Ammon's horn (tissue), 1 donor: ENCODE results near the gene TRAF7.

Source experiments
- DNase-seq: peaks from one replicate; pipeline ENCODE4 v3.0.0-alpha.2; 2016; ENCODE audit warnings: low spot score

TRAF7 gene

DNA sequence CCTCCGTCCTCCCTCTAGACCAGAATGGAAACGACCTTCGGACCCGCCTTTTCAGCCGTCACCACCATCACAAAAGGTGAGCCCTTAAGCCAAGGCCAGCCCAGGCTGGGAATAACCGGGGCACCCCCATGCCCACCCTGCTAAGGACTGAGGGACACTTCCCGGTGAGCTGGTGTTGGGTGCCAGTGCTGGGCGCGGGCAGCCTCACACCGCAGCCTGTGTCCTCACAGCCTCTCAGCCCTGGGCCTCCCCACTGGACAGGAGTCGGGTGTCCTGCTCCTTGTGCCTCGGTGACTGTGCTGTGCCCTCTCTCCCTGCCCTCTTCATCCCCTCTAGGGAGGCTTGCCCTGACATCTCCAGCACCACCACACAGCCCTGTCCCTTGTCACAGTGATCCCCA lies 10.3 kb downstream of the TRAF7 start:
- no peak for DNase-seq

- DNase-seq = no peak
Measured at GRCh38 chr16:2166263-2167067, 10.9 kb downstream of the TRAF7 start.

- DNase-seq = no peak
Measured at GRCh38 chr16:2167068-2167638, 11.6 kb downstream of the TRAF7 start.

DNA sequence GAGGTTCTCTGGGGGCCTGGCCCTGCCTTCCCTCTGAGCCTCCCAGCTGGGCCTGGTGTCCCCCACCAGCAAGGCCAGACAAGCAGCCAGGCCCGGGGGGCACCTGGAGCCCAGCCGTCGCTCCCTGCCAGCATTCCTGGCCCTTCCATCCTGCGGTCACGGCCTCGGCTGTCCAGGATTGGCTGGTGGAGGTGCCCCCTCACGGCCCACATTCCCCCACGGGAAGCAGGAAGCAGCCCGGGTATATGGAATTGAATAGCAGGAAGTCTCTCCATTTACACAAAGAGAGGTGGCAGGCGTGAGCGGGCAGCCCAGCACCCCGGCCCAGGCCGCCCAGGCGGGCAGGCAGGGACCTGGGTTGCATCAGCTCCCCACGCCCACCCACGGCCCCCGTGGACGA lies 14.5 kb downstream of the TRAF7 start:
- DNase-seq = no peak

GRCh38 chr16:2170587-2171435 lies 15.2 kb downstream of the TRAF7 start:
- no peak for DNase-seq

- no peak for DNase-seq
Measured at GRCh38 chr16:2171601-2172178, 16.1 kb downstream of the TRAF7 start.

GRCh38 chr16:2172688-2173335 lies 17.2 kb downstream of the TRAF7 start:
- no peak for DNase-seq

DNA sequence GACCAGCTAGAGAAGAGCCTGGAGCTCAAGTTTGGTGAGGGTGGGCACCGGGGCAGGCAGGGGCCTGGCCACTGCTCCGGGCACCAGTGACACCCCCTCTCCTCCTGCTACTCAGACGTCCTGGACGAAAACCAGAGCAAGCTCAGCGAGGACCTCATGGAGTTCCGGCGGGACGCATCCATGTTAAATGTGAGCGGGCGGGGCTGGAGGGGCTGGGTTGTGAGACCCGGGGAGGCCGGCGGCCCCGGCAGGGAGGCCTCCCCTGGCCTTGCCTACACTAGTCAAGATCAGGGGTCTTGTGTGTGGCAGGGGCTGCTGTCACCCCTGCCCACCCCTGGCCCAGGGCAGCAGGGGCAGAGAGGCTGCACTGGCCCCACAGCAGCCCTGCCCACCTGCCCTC lies 17.8 kb downstream of the TRAF7 start:
- no peak for DNase-seq

DNA sequence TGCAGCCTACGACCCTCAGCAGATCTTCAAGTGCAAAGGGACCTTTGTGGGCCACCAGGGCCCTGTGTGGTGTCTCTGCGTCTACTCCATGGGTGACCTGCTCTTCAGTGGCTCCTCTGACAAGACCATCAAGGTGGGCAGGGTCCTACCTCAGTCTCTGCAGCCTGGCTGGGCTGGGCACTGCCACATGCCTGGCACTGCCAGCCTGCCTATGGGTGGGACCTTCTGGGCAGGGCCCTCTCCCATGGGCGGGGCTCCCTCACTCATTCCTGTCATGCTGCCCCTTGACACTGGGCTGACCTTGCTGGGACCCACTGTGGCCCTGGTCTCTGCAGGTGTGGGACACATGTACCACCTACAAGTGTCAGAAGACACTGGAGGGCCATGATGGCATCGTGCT lies 18.3 kb downstream of the TRAF7 start:
- DNase-seq = no peak

- no peak for DNase-seq
Measured at GRCh38 chr16:2174396-2175131, 19.0 kb downstream of the TRAF7 start.

DNA sequence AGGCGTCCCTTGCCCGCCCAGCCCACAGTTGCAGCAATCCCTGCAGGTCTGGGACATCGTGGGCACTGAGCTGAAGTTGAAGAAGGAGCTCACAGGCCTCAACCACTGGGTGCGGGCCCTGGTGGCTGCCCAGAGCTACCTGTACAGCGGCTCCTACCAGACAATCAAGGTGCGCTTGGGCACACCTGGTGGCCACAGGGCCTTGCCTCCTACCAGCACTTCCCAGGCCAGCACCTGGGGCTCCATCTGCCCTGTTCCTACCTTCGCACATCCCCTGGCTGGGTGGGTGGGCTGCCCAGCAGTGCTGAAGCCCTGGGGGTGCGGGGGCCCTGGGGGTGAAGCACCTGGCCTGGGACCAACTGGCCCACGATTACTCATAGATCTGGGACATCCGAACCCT lies 19.9 kb downstream of the TRAF7 start:
- no peak for DNase-seq

DNA sequence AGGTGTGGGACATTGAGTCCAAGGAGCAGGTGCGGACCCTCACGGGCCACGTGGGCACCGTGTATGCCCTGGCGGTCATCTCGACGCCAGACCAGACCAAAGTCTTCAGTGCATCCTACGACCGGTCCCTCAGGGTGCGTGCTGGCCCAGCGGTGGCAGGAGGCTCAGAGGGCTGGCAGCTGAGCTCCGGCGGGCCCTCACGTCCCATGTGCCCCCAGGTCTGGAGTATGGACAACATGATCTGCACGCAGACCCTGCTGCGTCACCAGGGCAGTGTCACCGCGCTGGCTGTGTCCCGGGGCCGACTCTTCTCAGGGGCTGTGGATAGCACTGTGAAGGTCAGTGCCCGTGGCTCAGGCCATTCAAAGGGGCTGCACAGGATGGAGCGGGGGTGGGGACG lies 20.5 kb downstream of the TRAF7 start:
- no peak for DNase-seq

DNA sequence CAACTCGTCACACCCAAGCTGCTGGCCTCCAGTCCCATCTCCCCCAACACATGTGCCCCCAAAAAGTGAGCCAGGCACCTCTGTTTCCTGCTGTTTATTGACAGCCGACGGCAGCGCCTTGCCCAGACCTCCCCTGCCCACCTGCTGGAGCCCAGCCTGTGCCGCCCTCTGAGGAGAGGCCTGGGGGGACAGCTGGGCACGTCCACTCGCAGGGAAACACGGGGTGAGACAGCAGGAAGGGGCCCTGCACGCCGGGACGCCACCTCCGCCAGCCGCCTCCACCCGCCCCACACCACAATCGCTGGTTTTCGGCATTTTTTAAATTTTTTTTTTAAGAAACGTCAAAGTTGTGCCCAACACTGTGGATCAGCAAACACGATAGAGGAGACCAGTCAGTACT lies 21.5 kb downstream of the TRAF7 start:
- no peak for DNase-seq

- DNase-seq = no peak
Measured at GRCh38 chr16:2177561-2177960, 22.0 kb downstream of the TRAF7 start.

DNA sequence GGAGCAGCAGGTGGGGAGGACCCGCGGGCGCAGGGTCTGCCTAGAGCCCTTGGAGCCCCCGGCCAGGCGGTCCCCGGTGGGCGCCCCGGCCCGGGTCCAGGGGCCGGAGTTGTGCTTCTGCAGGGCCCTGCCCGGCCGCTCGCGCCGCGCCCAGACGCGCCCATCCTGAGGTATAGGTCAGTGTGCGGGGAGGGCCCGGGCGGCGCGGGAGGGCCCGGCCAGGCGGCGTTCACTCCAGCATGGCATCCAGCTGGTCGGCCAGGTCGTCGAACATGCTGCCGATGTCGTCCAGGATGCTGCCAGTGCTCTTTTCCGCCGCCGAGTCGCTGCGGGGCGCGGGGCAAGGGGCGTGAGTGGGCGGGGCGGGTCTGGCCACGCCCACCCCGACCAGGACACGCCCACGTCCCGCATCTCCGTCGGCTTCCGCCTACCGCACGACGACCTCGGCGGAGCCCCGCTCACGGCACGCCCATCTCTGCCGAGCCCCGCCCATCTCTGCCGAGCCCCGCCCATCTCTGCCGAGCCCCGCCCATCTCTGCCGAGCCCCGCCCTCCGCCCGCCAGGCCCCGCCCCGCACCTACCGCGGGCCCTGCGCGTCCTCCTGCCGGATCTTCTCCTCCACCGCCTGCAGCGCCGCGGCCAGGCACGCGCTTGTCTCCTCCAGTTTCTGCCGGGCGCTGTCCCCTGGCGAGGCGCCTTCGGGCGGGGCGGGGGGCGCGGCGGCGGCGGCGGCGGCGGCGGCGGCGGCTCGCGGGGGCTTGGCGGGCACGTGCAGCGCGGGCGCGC lies 22.9 kb downstream of the TRAF7 start:
- DNase-seq = no peak

DNA sequence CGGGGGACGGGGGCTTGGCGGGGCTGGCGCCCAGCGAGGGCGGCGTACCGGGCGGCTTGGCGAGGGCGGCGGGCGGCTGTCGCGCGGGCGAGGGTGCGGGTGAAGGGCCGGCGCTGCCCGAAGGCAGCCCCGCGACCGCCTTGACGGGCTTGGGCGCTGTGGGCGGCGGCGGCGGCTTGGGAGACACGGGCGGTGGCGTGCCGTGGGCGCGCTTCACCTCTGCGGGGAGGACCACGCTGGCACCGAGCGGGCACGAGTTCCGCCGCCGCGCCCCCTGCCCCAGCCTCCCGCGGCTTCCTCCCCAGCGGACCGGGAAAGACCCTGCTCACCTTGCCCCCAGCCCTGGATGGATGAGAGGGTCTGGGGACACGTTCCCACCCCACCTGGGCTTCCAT lies 23.5 kb downstream of the TRAF7 start:
- no peak for DNase-seq

GRCh38 chr16:2179576-2179975 lies 24.0 kb downstream of the TRAF7 start:
- no peak for DNase-seq

- DNase-seq = no peak
Measured at GRCh38 chr16:2180461-2180860, 24.9 kb downstream of the TRAF7 start.

DNA sequence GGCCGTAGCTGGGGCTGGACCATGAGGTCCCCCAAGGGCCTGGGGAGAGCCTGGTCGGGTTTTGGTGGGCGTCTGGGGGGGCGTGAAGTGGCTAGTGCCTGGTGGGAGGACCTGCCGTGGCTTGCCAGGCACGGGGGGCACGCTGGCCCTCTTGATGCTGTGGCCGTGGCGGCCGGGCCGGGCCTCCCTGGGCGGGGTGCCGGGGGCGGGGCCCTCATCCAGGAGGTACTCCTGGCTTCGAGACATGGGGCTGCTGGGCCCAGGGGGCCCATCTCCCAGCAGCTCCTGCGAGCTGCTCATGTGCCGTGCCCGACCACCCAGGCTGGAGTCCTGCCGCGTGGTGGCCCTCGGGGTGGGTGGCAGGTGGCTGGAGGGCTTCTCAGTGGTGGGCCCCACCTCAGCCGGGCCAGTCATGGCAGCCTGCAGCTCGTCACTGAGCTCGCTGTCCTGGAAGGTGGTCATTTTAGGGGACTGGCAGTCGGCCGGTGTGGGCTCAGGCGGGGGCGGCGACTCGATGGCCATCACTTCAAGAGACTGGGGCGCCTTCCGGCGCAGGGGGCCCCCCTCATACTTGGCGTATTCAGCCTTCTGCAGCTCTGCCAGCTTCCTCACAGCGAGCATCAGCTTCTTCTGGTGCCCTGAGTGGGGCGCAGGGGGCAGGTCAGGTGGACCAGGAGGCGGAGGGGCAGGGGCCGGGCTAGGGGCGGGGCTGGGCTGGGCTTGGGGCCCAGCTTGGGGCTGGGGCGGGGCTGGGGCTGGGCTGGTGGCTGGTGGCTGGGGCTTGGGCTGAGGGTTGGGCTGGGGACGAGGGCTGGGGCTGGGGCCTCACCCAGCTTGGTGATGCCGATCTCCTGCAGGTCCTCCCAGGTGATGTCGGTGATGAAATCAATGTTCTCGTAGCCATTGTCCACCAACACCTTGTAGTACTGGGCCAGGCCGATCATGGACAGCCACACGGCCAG lies 25.7 kb downstream of the TRAF7 start:
- no peak for DNase-seq
